Transverse colon (tissue), 4 donors: ENCODE results near the gene SYNGR1.

Source experiments
- EP300 ChIP-seq: sonication (generic); formaldehyde crosslinking; IDR thresholded peaks from one replicate; pipeline ENCODE4 v1.6.1; 2017; ENCODE audit warnings: antibody characterized with exemption, low read depth
- POLR2A ChIP-seq: fragments of 450-650 bp; IDR thresholded peaks from one replicate; pipeline ENCODE4 v1.6.1; 2016; ENCODE audit warnings: antibody characterized with exemption, mild to moderate bottlenecking, moderate library complexity
- POLR2AphosphoS5 ChIP-seq, 3 donors: sonication (generic); formaldehyde crosslinking; IDR thresholded peaks; one replicate each; pipeline ENCODE4 v1.6.1; 2016; ENCODE audit warnings: antibody characterized with exemption in 3 of 3
- TF ChIP-seq, protein P1 (sequence below), 5 experiments: fragments of 200-600 bp in 3 of 5; fragments of 450-650 bp in 2 of 5; sonication (generic) in 3 of 5; IDR thresholded peaks; 1 replicate in 2 of 5; 2 replicates in 3 of 5; pipeline ENCODE4 v1.5.1; 2016 to 2017; ENCODE audit warnings: antibody characterized with exemption in 5 of 5, inconsistent platforms in 3 of 5, mild to moderate bottlenecking in 2 of 5, moderate library complexity in 1 of 5

DNA sequence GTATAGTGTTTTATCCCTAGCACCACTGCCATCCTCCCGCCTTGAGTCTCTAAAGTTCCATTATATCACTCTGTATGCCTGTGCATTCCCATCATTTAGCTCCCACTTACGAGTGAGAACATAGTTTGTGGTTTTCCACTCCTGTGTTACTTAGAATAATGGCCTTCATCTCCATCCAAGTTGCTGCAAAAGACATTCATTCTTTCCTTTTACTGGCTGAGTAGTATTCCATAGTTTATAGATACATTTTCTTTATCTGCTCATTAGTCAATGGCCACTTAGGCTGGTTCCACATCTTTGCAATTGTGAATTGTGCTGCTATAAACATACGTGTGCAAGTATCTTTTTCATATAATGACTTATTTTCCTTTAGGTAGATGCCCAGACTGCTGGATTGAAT is 74.2 kb downstream of the SYNGR1 start:
- TF ChIP-seq, protein P1, sequence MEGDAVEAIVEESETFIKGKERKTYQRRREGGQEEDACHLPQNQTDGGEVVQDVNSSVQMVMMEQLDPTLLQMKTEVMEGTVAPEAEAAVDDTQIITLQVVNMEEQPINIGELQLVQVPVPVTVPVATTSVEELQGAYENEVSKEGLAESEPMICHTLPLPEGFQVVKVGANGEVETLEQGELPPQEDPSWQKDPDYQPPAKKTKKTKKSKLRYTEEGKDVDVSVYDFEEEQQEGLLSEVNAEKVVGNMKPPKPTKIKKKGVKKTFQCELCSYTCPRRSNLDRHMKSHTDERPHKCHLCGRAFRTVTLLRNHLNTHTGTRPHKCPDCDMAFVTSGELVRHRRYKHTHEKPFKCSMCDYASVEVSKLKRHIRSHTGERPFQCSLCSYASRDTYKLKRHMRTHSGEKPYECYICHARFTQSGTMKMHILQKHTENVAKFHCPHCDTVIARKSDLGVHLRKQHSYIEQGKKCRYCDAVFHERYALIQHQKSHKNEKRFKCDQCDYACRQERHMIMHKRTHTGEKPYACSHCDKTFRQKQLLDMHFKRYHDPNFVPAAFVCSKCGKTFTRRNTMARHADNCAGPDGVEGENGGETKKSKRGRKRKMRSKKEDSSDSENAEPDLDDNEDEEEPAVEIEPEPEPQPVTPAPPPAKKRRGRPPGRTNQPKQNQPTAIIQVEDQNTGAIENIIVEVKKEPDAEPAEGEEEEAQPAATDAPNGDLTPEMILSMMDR (IDR thresholded peaks at IDR 0.05), result no peak
- TF ChIP-seq POLR2A, result no peak
- TF ChIP-seq EP300, result no peak
- no peak for TF ChIP-seq POLR2AphosphoS5 (IDR thresholded peaks at IDR 0.05)
